SK-N-SH (cell line): ENCODE data around the gene PRPF18. TPM values are rescaled to one million over a fixed set of nuclear protein-coding genes. Genes with fewer than 3 reads are reported as not detected.

ENCODE experiments used
- CTCF ChIA-PET: fragments of 300-600, 350-600 bp; formaldehyde crosslinking; extraction: SDS; loops from one replicate; lab custom pipeline; 2021; lab: Yijun Ruan, JAX
- POLR2A ChIA-PET: fragments of 350-600 bp; sonication (Branson Sonifier 250); formaldehyde crosslinking; extraction: SDS; loops from one replicate; lab custom pipeline; 2020; ENCODE audit warnings: antibody characterized with exemption, inconsistent platforms; lab: Yijun Ruan, JAX
- DNase-seq: peaks from one replicate; pipeline ENCODE4 v3.0.0; 2012
- H2AFZ ChIP-seq: fragments of 200-600 bp; sonication (generic); 2 replicates; pipeline ENCODE4 v1.8.1; 2016; ENCODE audit warnings: antibody characterized with exemption, mild to moderate bottlenecking, low read depth
- H3F3A ChIP-seq: fragments of 200-600 bp; sonication (generic); replicated peaks from 2 replicates; pipeline ENCODE3; 2016; ENCODE audit warnings: antibody characterized with exemption, mild to moderate bottlenecking; ENCODE audit not compliant: insufficient read depth
- H3K27ac ChIP-seq, 2 experiments: fragments of 200-500 bp in 1 of 2; fragments of 200-600 bp in 1 of 2; sonication (Bioruptor generic) in 1 of 2; sonication (generic), shearing (Covaris generic) in 1 of 2; 2 replicates each; pipeline versions ENCODE4 v1.5.1 to v1.6.1; 2014 to 2016; ENCODE audit warnings: low read depth in 2 of 2, inconsistent platforms in 1 of 2, low read length in 1 of 2, mild to moderate bottlenecking in 1 of 2, mixed read lengths in 1 of 2
- H3K27me3 ChIP-seq: fragments of 200-600 bp; sonication (generic), shearing (Covaris generic); 2 replicates; pipeline ENCODE4 v1.6.1; 2016; ENCODE audit warnings: mixed run types; ENCODE audit not compliant: insufficient read depth
- H3K36me3 ChIP-seq, 2 experiments: fragments of 200-500 bp in 1 of 2; fragments of 200-600 bp in 1 of 2; sonication (Bioruptor generic) in 1 of 2; sonication (generic) in 1 of 2; replicated peaks in 1 of 2; 2 replicates each; pipeline versions ENCODE3 to v1.5.1; 2014 to 2016; ENCODE audit warnings: low read length in 1 of 2, mild to moderate bottlenecking in 1 of 2; ENCODE audit not compliant: insufficient read depth in 2 of 2, control insufficient read depth in 1 of 2
- H3K4me1 ChIP-seq, 2 experiments: fragments of 200-500 bp in 1 of 2; fragments of 200-600 bp in 1 of 2; sonication (Bioruptor generic) in 1 of 2; sonication (generic), shearing (Covaris generic) in 1 of 2; 2 replicates each; pipeline versions ENCODE4 v1.5.1 to v1.6.1; 2014 to 2016; ENCODE audit warnings: low read depth in 1 of 2, low read length in 1 of 2, mixed run types in 1 of 2; ENCODE audit not compliant: insufficient read depth in 2 of 2, control insufficient read depth in 1 of 2
- H3K4me2 ChIP-seq: fragments of 200-600 bp; sonication (generic), shearing (Covaris generic); 2 replicates; pipeline ENCODE4 v1.6.1; 2017; ENCODE audit warnings: mixed run types
- H3K4me3 ChIP-seq, 2 experiments: fragments of 200-500 bp in 1 of 2; fragments of 200-600 bp in 1 of 2; sonication (Bioruptor generic) in 1 of 2; sonication (generic), shearing (Covaris generic) in 1 of 2; 2 replicates each; pipeline versions ENCODE4 v1.5.1 to v1.8.1; 2014 to 2016; ENCODE audit warnings: low read depth in 2 of 2, inconsistent platforms in 1 of 2, low read length in 1 of 2, mild to moderate bottlenecking in 1 of 2, mixed read lengths in 1 of 2, moderate library complexity in 1 of 2
- H3K79me2 ChIP-seq: fragments of 200-600 bp; sonication (generic); 2 replicates; pipeline ENCODE4 v1.8.1; 2017; ENCODE audit warnings: mild to moderate bottlenecking; ENCODE audit not compliant: insufficient read depth
- H3K9ac ChIP-seq: fragments of 200-600 bp; sonication (generic); 2 replicates; pipeline ENCODE4 v1.6.1; 2017; ENCODE audit warnings: mixed run types
- H3K9me2 ChIP-seq: fragments of 200-600 bp; sonication (generic); 2 replicates; pipeline ENCODE4 v1.6.1; 2017; ENCODE audit warnings: mixed run types
- H3K9me3 ChIP-seq: fragments of 200-600 bp; sonication (generic); 2 replicates; pipeline ENCODE4 v1.6.1; 2017; ENCODE audit warnings: mixed run types, mild to moderate bottlenecking, moderate library complexity
- H4K20me1 ChIP-seq: fragments of 200-600 bp; sonication (generic); 2 replicates; pipeline ENCODE4 v1.6.1; 2017; ENCODE audit warnings: mild to moderate bottlenecking, mixed run types; ENCODE audit not compliant: insufficient read depth
- EP300 ChIP-seq, 2 experiments: IDR thresholded peaks; 2 replicates each; pipeline versions ENCODE4 v1.4.0 to v1.6.1; 2012; ENCODE audit warnings: borderline replicate concordance in 1 of 2, low read depth in 1 of 2, low read length in 1 of 2
- EZH2phosphoT487 ChIP-seq: fragments of 200-600 bp; sonication (generic); IDR thresholded peaks from 2 replicates; pipeline ENCODE4 v1.6.1; 2017; ENCODE audit warnings: low read depth, mixed run types, mild to moderate bottlenecking, antibody characterized with exemption, moderate library complexity, borderline replicate concordance
- FOSL2 ChIP-seq: IDR thresholded peaks from 2 replicates; pipeline ENCODE4 v1.4.0; 2012; ENCODE audit warnings: low read depth, mild to moderate bottlenecking, moderate library complexity, borderline replicate concordance
- GATA2 ChIP-seq: sonication (generic); formaldehyde crosslinking; IDR thresholded peaks from 2 replicates; pipeline ENCODE4 v1.5.0; 2020; ENCODE audit warnings: mild to moderate bottlenecking, missing genetic modification reagents
- MEF2A ChIP-seq: IDR thresholded peaks from 2 replicates; pipeline ENCODE4 v1.4.0; 2012; ENCODE audit warnings: low read depth, borderline replicate concordance
- POLR2AphosphoS5 ChIP-seq: IDR thresholded peaks from 2 replicates; pipeline ENCODE4 v1.6.1; 2012; ENCODE audit warnings: low read depth, low read length
- RCOR1 ChIP-seq: fragments of 150-350 bp; IDR thresholded peaks from 2 replicates; pipeline ENCODE4 v1.6.1; 2017; ENCODE audit warnings: antibody characterized with exemption, low read length
- RFX5 ChIP-seq: IDR thresholded peaks from 2 replicates; pipeline ENCODE4 v1.6.1; 2012; ENCODE audit warnings: mild to moderate bottlenecking, improper control_type of control experiment, low read length
- SIN3A ChIP-seq: IDR thresholded peaks from 2 replicates; pipeline ENCODE4 v1.6.1; 2012; ENCODE audit warnings: low read depth, mild to moderate bottlenecking, low read length, moderate library complexity, borderline replicate concordance
- TEAD4 ChIP-seq: IDR thresholded peaks from 2 replicates; pipeline ENCODE4 v1.4.0; 2012; ENCODE audit warnings: mild to moderate bottlenecking, borderline replicate concordance; ENCODE audit not compliant: insufficient read depth
- WGBS: methylation state at CpG from one replicate; pipeline ENCODE4 v1.1.6; 2017; ENCODE audit warnings: low lambda C conversion rate; 5-methylcytosine and 5-hydroxymethylcytosine counted together
- polyA plus RNA-seq, 3 experiments: library from polyadenylated mRNA; depleted of rRNA; stranded (reverse); fragments of >200 nt; gene quantifications; 2 replicates each; pipeline ENCODE4 v1.2.3, GENCODE V29; 2012
- TF ChIP-seq, protein P1 (sequence below): IDR thresholded peaks from 2 replicates; pipeline ENCODE4 v1.4.0; 2012; ENCODE audit warnings: low read depth, borderline replicate concordance
- TF ChIP-seq, protein P2 (sequence below): fragments of 150-350 bp; IDR thresholded peaks from 2 replicates; pipeline ENCODE4 v1.6.1; 2016; ENCODE audit warnings: mild to moderate bottlenecking, low read depth, low read length
- TF ChIP-seq, protein P3 (sequence below): IDR thresholded peaks from 2 replicates; pipeline ENCODE4 v1.4.0; 2012; ENCODE audit warnings: low read depth
- TF ChIP-seq, protein P4 (sequence below): IDR thresholded peaks from 2 replicates; pipeline ENCODE4 v1.6.1; 2012; ENCODE audit warnings: mild to moderate bottlenecking, low read depth, low read length, moderate library complexity
- TF ChIP-seq, protein P5 (sequence below): IDR thresholded peaks from 2 replicates; pipeline ENCODE4 v1.4.0; 2012; ENCODE audit warnings: low read depth, borderline replicate concordance
- TF ChIP-seq, protein P6 (sequence below): IDR thresholded peaks from 2 replicates; pipeline ENCODE4; 2012

PRPF18 gene
- polyA plus RNA-seq, 1 of the 3 experiments (the other 2 are of a cell fraction), result 12.1 TPM

DNA sequence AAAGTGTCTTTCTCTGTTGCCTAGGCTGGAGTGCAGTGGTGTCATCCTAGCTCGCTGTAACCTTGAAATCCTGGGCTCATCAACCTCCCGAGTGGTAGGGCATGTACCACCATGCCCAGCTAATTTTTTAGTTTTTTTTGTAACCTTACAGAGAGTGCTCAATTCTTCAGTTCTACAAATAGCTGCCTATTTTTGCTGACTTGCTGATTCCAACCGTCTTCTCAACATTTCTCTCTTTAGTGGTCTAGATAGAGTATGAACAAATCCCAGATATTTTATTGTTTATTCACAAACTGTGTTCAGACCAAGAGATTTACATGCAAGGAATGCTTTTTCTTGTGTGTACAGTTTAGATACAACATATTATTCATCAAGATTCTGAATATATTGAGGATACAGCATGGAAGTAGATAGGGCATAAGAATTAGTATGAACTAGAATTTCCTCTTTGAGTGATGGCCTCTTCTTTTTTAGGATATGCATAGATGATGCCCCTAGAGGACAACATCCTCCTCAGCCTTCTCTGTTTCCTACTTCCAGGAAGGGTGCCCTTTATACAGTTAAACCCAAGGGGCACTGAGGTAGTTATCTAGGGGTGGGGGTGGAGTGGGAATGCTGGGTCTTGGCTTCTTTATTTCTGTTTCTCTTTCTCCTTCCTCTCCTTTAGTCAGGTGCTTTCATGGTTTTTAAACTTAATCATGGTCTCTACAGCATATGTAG is 26.0 kb downstream of the PRPF18 start:
- H3K4me3 ChIP-seq, result no peak overlapping the region
- ChIA-PET CTCF (interaction anchor here (0.7 to 2.2 kb wide), 12 partner anchors 8 to 481 kb away, joined by 3 to 15 read pairs (median 4); no protein-coding TSS in a partner anchor), POLR2A (interaction anchor here (0.5 kb wide), 1 partner anchor 1224 kb away, joined by 3 read pairs; no protein-coding TSS in a partner anchor)
- no peaks in the 10 kb centered on the region for H4K20me1 ChIP-seq
- H3K4me1 ChIP-seq, result peaks cover 6 to 36% of the 10 kb centered on the region in 2 experiments
- no peak overlapping the region for H3K27ac ChIP-seq
- H3K27me3 ChIP-seq, result no peaks in the 10 kb centered on the region
- H3K9me3 ChIP-seq, result no peaks in the 10 kb centered on the region
- no peak overlapping the region for H3K9ac ChIP-seq
- no peaks in the 10 kb centered on the region for H3K79me2 ChIP-seq
- H3K4me2 ChIP-seq, result no peak overlapping the region
- H3F3A ChIP-seq, result peaks cover 31% of the 10 kb centered on the region
- peaks cover 40 to 72% of the 10 kb centered on the region in 2 experiments for H3K36me3 ChIP-seq
- H3K9me2 ChIP-seq, result no peaks in the 10 kb centered on the region
- no peak overlapping the region for H2AFZ ChIP-seq
- 98% methylated on average over 3 of the region's 3 CpGs for WGBS
- DNase-seq, result no peak
- TF ChIP-seq, protein P1, sequence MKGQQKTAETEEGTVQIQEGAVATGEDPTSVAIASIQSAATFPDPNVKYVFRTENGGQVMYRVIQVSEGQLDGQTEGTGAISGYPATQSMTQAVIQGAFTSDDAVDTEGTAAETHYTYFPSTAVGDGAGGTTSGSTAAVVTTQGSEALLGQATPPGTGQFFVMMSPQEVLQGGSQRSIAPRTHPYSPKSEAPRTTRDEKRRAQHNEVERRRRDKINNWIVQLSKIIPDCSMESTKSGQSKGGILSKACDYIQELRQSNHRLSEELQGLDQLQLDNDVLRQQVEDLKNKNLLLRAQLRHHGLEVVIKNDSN, result no peak
- TF ChIP-seq, protein P2, sequence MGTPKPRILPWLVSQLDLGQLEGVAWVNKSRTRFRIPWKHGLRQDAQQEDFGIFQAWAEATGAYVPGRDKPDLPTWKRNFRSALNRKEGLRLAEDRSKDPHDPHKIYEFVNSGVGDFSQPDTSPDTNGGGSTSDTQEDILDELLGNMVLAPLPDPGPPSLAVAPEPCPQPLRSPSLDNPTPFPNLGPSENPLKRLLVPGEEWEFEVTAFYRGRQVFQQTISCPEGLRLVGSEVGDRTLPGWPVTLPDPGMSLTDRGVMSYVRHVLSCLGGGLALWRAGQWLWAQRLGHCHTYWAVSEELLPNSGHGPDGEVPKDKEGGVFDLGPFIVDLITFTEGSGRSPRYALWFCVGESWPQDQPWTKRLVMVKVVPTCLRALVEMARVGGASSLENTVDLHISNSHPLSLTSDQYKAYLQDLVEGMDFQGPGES, result no peak
- TF ChIP-seq TEAD4 (no peak), EP300 (IDR thresholded peaks at IDR 0.05; ENCODE audit: borderline replicate concordance in 1 of 2, low read depth in 1 of 2, low read length in 1 of 2) (no peak), MEF2A (no peak), GATA2 (CRISPR knock-in tag) (no peak), EZH2phosphoT487 (no peak), SIN3A (no peak), FOSL2 (no peak), RCOR1 (no peak), POLR2AphosphoS5 (no peak), RFX5 (no peak)
- TF ChIP-seq, protein P3, sequence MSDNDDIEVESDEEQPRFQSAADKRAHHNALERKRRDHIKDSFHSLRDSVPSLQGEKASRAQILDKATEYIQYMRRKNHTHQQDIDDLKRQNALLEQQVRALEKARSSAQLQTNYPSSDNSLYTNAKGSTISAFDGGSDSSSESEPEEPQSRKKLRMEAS, result no peak
- TF ChIP-seq, protein P4, sequence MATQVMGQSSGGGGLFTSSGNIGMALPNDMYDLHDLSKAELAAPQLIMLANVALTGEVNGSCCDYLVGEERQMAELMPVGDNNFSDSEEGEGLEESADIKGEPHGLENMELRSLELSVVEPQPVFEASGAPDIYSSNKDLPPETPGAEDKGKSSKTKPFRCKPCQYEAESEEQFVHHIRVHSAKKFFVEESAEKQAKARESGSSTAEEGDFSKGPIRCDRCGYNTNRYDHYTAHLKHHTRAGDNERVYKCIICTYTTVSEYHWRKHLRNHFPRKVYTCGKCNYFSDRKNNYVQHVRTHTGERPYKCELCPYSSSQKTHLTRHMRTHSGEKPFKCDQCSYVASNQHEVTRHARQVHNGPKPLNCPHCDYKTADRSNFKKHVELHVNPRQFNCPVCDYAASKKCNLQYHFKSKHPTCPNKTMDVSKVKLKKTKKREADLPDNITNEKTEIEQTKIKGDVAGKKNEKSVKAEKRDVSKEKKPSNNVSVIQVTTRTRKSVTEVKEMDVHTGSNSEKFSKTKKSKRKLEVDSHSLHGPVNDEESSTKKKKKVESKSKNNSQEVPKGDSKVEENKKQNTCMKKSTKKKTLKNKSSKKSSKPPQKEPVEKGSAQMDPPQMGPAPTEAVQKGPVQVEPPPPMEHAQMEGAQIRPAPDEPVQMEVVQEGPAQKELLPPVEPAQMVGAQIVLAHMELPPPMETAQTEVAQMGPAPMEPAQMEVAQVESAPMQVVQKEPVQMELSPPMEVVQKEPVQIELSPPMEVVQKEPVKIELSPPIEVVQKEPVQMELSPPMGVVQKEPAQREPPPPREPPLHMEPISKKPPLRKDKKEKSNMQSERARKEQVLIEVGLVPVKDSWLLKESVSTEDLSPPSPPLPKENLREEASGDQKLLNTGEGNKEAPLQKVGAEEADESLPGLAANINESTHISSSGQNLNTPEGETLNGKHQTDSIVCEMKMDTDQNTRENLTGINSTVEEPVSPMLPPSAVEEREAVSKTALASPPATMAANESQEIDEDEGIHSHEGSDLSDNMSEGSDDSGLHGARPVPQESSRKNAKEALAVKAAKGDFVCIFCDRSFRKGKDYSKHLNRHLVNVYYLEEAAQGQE, result no peak
- TF ChIP-seq, protein P5, sequence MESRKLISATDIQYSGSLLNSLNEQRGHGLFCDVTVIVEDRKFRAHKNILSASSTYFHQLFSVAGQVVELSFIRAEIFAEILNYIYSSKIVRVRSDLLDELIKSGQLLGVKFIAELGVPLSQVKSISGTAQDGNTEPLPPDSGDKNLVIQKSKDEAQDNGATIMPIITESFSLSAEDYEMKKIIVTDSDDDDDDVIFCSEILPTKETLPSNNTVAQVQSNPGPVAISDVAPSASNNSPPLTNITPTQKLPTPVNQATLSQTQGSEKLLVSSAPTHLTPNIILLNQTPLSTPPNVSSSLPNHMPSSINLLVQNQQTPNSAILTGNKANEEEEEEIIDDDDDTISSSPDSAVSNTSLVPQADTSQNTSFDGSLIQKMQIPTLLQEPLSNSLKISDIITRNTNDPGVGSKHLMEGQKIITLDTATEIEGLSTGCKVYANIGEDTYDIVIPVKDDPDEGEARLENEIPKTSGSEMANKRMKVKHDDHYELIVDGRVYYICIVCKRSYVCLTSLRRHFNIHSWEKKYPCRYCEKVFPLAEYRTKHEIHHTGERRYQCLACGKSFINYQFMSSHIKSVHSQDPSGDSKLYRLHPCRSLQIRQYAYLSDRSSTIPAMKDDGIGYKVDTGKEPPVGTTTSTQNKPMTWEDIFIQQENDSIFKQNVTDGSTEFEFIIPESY, result no peak
- TF ChIP-seq, protein P6, sequence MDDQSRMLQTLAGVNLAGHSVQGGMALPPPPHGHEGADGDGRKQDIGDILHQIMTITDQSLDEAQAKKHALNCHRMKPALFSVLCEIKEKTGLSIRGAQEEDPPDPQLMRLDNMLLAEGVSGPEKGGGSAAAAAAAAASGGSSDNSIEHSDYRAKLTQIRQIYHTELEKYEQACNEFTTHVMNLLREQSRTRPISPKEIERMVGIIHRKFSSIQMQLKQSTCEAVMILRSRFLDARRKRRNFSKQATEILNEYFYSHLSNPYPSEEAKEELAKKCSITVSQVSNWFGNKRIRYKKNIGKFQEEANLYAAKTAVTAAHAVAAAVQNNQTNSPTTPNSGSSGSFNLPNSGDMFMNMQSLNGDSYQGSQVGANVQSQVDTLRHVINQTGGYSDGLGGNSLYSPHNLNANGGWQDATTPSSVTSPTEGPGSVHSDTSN, result no peak
